ENCODE measurements around the gene ITPRIPL1.

DNA sequence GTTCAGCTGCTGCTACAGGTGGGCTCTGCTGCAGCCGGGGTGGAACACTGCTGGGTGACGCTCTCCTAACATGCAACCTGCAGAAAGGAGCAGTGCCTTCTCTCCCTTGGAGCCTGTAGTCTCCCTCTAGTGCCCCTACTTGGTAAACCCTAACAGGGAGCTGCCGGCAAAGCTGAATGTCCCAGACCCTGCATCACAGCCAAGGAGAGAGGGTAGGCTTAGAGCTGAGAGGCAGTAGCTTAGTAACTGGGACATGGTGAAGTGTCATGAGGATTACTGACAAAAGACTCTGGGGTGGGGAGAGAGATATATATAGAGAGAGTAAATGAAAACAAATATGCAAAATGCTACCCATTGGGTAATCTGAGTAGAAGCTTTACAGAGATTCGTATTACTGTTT lies 20.3 kb downstream of the ITPRIPL1 start:
- TF ChIP-seq, protein P1, sequence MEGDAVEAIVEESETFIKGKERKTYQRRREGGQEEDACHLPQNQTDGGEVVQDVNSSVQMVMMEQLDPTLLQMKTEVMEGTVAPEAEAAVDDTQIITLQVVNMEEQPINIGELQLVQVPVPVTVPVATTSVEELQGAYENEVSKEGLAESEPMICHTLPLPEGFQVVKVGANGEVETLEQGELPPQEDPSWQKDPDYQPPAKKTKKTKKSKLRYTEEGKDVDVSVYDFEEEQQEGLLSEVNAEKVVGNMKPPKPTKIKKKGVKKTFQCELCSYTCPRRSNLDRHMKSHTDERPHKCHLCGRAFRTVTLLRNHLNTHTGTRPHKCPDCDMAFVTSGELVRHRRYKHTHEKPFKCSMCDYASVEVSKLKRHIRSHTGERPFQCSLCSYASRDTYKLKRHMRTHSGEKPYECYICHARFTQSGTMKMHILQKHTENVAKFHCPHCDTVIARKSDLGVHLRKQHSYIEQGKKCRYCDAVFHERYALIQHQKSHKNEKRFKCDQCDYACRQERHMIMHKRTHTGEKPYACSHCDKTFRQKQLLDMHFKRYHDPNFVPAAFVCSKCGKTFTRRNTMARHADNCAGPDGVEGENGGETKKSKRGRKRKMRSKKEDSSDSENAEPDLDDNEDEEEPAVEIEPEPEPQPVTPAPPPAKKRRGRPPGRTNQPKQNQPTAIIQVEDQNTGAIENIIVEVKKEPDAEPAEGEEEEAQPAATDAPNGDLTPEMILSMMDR (IDR thresholded peaks at IDR 0.05), result no peak
- TF ChIP-seq POLR2A (IDR thresholded peaks at IDR 0.05) (no peak), POLR2AphosphoS5 (IDR thresholded peaks at IDR 0.05) (no peak)

Data from stomach (tissue), 4 donors.